ENCODE measurements around the gene SNX21. TPM values are rescaled to one million over a fixed set of nuclear protein-coding genes. Genes with fewer than 3 reads are reported as not detected.
A peak's percentile ranks its signal among the peaks of the same experiment; 100 is the strongest.

SNX21 gene
- total and polyA plus RNA-seq, 9 of the 15 experiments (the other 6 are each of a cell fraction or from before 2014, with no cell fraction given) = 0.10 to 1.2 (median 0.42) TPM

DNA sequence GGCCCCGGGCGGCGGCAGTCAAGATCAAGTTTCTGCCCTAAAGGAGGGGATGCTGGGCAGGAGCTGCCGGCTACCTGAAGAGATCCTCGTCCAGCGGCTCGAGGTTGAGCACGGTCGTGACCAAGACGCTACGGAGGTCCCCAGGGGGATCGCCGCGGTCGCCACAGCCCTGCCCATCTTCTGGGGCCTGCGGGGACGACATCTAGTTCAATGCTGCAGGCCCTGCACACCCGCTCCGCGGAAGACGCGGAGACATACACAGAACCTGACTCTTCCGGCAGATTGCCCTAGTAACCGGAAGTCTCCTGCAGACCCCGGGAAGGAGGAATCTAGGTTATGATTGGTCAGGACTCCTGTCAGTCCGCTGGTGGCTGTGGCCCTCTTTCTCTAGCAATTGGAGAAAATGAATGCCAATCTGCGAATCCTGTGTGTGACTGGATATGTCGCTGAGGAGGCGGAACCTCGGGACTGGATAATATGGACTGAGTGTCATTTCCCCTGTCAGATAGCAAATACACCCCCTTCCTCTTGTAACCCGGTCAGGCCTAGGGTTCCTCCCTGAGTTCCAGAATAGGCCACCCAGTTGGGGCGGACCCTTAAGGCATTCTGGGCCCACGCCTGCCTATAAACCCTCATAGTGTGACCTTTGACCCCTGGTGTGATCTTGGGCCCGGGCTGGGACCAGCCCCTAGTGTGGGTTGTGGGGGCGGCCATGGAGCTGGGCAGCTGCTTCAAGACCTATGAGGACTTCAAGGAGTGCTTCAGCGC is 23.7 kb downstream of the SNX21 start, which contains the start of the genes ACOT8 and ZSWIM3 (continued):
- no peak for TF ChIP-seq ZNF133 (CRISPR knock-in tag; IDR thresholded peaks at IDR 0.05)
- TF ChIP-seq DDX20 (tag; IDR thresholded peaks at IDR 0.05; ENCODE audit: low read depth) = no peak
- no peak for TF ChIP-seq CSDE1 (IDR thresholded peaks at IDR 0.05)
- TF ChIP-seq ZNF830 (CRISPR knock-in tag; IDR thresholded peaks at IDR 0.05) = no peak
- TF ChIP-seq MAFK (IDR thresholded peaks at IDR 0.05; ENCODE audit: low read length) = no peak
- no peak for TF ChIP-seq GATA2 (CRISPR knock-in tag; IDR thresholded peaks at IDR 0.05)
- TF ChIP-seq SMARCA5 (IDR thresholded peaks at IDR 0.05) = no peak
- no peak for TF ChIP-seq TCF3 (CRISPR knock-in tag; IDR thresholded peaks at IDR 0.05)
- TF ChIP-seq, protein P1, sequence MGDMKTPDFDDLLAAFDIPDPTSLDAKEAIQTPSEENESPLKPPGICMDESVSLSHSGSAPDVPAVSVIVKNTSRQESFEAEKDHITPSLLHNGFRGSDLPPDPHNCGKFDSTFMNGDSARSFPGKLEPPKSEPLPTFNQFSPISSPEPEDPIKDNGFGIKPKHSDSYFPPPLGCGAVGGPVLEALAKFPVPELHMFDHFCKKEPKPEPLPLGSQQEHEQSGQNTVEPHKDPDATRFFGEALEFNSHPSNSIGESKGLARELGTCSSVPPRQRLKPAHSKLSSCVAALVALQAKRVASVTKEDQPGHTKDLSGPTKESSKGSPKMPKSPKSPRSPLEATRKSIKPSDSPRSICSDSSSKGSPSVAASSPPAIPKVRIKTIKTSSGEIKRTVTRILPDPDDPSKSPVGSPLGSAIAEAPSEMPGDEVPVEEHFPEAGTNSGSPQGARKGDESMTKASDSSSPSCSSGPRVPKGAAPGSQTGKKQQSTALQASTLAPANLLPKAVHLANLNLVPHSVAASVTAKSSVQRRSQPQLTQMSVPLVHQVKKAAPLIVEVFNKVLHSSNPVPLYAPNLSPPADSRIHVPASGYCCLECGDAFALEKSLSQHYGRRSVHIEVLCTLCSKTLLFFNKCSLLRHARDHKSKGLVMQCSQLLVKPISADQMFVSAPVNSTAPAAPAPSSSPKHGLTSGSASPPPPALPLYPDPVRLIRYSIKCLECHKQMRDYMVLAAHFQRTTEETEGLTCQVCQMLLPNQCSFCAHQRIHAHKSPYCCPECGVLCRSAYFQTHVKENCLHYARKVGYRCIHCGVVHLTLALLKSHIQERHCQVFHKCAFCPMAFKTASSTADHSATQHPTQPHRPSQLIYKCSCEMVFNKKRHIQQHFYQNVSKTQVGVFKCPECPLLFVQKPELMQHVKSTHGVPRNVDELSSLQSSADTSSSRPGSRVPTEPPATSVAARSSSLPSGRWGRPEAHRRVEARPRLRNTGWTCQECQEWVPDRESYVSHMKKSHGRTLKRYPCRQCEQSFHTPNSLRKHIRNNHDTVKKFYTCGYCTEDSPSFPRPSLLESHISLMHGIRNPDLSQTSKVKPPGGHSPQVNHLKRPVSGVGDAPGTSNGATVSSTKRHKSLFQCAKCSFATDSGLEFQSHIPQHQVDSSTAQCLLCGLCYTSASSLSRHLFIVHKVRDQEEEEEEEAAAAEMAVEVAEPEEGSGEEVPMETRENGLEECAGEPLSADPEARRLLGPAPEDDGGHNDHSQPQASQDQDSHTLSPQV (IDR thresholded peaks at IDR 0.05) = peak; percentile 58
- no peak for TF ChIP-seq ZBTB8A (IDR thresholded peaks at IDR 0.05; ENCODE audit: partially characterized antibody)
- no peak for TF ChIP-seq ZNF224 (CRISPR knock-in tag; IDR thresholded peaks at IDR 0.05)
- no peak for TF ChIP-seq KLF1 (tag; IDR thresholded peaks at IDR 0.05)
- TF ChIP-seq, protein P2, sequence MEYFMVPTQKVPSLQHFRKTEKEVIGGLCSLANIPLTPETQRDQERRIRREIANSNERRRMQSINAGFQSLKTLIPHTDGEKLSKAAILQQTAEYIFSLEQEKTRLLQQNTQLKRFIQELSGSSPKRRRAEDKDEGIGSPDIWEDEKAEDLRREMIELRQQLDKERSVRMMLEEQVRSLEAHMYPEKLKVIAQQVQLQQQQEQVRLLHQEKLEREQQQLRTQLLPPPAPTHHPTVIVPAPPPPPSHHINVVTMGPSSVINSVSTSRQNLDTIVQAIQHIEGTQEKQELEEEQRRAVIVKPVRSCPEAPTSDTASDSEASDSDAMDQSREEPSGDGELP (CRISPR knock-in tag; IDR thresholded peaks at IDR 0.05; ENCODE audit: borderline replicate concordance) = peak; percentile 53; the same call in 1 of the 2 replicates
- TF ChIP-seq SMARCA4 (IDR thresholded peaks at IDR 0.05) = no peak
- no peak for TF ChIP-seq ZNF232 (CRISPR knock-in tag; IDR thresholded peaks at IDR 0.05)
- TF ChIP-seq, protein P3, sequence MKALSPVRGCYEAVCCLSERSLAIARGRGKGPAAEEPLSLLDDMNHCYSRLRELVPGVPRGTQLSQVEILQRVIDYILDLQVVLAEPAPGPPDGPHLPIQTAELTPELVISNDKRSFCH (CRISPR knock-in tag; IDR thresholded peaks at IDR 0.05) = no peak
- TF ChIP-seq, protein P3 (tag; IDR thresholded peaks at IDR 0.05) = no peak
- TF ChIP-seq ZNF23 (CRISPR knock-in tag; IDR thresholded peaks at IDR 0.05) = no peak
- TF ChIP-seq ZNF444 (CRISPR knock-in tag; IDR thresholded peaks at IDR 0.05) = no peak
- no peak for TF ChIP-seq SMAD1 (IDR thresholded peaks at IDR 0.05; ENCODE audit: low read depth, low read length, partially characterized antibody)
- TF ChIP-seq, protein P4, sequence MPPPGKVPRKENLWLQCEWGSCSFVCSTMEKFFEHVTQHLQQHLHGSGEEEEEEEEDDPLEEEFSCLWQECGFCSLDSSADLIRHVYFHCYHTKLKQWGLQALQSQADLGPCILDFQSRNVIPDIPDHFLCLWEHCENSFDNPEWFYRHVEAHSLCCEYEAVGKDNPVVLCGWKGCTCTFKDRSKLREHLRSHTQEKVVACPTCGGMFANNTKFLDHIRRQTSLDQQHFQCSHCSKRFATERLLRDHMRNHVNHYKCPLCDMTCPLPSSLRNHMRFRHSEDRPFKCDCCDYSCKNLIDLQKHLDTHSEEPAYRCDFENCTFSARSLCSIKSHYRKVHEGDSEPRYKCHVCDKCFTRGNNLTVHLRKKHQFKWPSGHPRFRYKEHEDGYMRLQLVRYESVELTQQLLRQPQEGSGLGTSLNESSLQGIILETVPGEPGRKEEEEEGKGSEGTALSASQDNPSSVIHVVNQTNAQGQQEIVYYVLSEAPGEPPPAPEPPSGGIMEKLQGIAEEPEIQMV (tag; conservative IDR thresholded peaks at IDR 0.05; ENCODE audit: low read depth) = no peak
